ENCODE results near the gene LRRC9. TPM values are rescaled to one million over a fixed set of nuclear protein-coding genes. Genes with fewer than 3 reads are reported as not detected.
A peak's percentile ranks its signal among the peaks of the same experiment; 100 is the strongest.

LRRC9 gene
- total RNA-seq (not detected), polyA plus RNA-seq (not detected)
- long read RNA-seq, donor 1, result 0 reads
- long read RNA-seq, donor 2, result 0 reads

DNA sequence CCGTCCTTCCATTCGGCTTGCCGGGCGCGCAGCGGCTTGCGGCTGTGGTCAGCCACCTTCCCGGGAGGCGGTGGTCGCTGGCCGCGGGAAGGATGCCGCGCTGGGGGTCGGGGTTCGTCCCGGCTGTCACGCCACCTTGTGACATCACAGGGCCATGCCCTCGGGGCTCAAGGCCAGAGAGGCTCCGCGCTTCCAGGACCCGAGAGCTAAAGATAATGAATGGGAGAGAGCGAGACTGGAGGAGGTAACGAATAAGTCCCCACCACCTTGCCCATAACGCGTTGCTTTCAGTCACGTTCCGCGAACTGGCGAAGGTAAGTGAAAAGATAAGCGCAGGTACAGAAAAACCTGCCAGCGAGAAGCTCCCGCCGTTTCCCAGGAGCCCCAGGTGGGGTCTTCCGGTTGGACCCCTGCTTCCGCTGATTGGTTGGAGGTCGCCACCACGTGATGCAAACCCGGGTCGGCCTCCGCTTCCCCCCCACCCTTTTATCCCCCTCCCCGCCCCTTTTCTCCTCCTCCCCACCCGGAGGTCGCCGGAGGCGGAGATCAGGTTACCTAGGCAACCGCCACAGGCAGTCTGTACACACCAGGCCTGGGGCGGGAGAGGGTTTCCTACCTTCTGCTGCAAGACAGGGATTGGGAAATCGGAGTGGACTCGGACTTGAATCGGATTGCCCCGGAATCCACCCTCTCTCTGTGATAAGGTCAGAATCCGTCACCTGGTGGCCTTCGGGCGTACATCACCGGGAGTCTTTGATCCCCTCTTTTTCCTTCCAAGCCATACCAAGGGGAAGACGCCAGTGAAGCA is at the start of gene LRRC9:
LRRC9 (plus strand) TSS at position 575 of the 808 bp plus-strand sequence.
- Histone ChIP-seq H3K9me3 (no peaks in the 10 kb centered on the region), H3K27ac (no peak within 1 kb of the TSS), H3K4me1 (peaks cover 10 to 17% (median 15%) of the 10 kb centered on the region in 6 donors), H3K4me3 (peak within 1 kb of the TSS; percentile 28 to 68 (median 37)), H3K27me3 (replicated peaks in 1 of 7) (peaks cover 0 to 46% (median 11%) of the 10 kb centered on the region in 7 donors), H3K36me3 (no peaks in the 10 kb centered on the region)
- DNase-seq, result peak; percentile 76
- TF ChIP-seq POLR2AphosphoS5 (IDR thresholded peaks at IDR 0.05), result no peak
- no peak for TF ChIP-seq POLR2A (IDR thresholded peaks at IDR 0.05)
- TF ChIP-seq, protein P1, sequence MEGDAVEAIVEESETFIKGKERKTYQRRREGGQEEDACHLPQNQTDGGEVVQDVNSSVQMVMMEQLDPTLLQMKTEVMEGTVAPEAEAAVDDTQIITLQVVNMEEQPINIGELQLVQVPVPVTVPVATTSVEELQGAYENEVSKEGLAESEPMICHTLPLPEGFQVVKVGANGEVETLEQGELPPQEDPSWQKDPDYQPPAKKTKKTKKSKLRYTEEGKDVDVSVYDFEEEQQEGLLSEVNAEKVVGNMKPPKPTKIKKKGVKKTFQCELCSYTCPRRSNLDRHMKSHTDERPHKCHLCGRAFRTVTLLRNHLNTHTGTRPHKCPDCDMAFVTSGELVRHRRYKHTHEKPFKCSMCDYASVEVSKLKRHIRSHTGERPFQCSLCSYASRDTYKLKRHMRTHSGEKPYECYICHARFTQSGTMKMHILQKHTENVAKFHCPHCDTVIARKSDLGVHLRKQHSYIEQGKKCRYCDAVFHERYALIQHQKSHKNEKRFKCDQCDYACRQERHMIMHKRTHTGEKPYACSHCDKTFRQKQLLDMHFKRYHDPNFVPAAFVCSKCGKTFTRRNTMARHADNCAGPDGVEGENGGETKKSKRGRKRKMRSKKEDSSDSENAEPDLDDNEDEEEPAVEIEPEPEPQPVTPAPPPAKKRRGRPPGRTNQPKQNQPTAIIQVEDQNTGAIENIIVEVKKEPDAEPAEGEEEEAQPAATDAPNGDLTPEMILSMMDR (IDR thresholded peaks at IDR 0.05 in 8 of 11, conservative IDR thresholded peaks at IDR 0.05 in 3 of 11), result no peak
- 8 to 11% (median 8%) methylated on average over 36 to 57 of the region's 57 CpGs for WGBS, 5 donors
- intact Hi-C loops (cut with DNase I; ENCODE audit: low total_unique reads), result no loop called here

DNA sequence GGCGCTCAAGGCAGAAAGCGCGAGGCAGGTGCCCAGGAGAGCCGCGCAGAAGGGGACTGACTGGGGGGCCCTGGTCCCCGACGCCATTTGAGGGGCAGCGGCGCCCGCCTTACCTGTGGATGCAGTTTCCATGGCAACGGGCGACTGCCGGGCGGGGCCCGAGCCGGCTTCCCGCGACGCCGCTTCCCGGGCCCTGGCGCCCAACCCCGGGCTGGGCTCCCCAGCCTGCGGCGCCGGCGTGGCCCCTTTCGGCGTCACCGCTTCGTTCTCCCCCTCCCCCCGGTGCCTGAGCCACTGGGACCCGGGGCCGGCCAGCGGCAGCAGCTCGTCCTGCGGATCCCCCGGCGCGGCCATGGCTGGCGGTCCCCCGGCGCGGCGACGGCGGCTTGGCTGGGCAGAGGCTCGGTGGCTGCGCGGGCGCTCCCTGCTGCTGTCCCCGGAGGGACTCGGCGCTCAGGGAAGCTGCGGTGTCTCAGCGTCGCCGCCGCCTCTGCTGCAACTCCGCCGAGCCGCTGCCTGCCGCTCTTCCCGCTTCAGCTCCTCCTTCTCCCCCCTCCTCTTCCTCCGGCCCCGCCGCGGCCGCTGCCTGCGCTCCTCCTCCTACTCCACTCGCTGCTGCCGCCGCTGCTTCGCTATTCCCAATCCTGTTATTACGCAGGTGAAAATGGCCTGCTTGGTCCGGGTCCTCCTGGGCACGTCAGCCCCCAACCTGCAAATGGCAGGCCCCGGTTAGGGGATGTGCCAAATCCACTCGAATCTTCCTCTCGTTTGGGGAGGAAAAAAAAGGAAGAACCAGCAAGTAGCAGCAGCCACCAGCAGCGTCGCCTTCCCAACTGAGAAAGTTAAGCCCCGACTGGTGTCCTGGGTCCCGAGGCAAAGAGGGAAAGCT is 49.4 kb upstream of the LRRC9 start, which contains the start of gene RTN1:
RTN1 (minus strand) TSS at position 500 of the 889 bp plus-strand sequence; CDS start at position 354, 146 bp downstream.
- intact Hi-C loops (cut with DNase I; ENCODE audit: low total_unique reads), result no loop called here
- Histone ChIP-seq H3K4me1 (peaks cover 0 to 27% (median 16%) of the 10 kb centered on the region in 6 donors), H3K4me3 (peak within 1 kb of the TSS; percentile 47 to 79 (median 64)), H3K9me3 (no peaks in the 10 kb centered on the region), H3K27me3 (replicated peaks in 1 of 7) (peaks cover 0 to 62% (median 33%) of the 10 kb centered on the region in 7 donors), H3K36me3 (no peaks in the 10 kb centered on the region), H3K27ac (peak within 1 kb of the TSS; percentile 49 to 87 (median 80))
- WGBS, 5 donors, result 0 to 1% (median 1%) methylated on average over 48 to 84 of the region's 84 CpGs
- DNase-seq, result peak; percentile 90
- TF ChIP-seq, protein P1 (IDR thresholded peaks at IDR 0.05 in 8 of 11, conservative IDR thresholded peaks at IDR 0.05 in 3 of 11), result no peak
- TF ChIP-seq POLR2A (IDR thresholded peaks at IDR 0.05) (peak in 1 of 3 donors; percentile 64), POLR2AphosphoS5 (IDR thresholded peaks at IDR 0.05) (peak; percentile 77 to 88 (median 83))

DNA sequence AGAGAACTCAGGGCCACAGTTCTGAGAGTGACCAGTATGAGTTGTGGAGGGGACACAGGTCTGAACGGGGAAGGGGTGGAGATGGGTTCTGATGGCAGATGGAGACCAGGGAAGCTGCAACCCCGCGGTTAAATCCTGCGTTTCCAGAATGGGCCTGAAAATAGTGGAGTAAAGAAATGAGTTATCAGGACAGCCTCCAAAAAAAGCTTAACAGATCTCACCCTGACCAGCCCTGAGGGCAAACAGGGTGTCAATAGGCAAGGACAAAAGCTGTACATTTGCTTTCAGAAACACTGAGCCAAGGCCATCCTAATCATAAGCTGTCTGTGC is 48.8 kb upstream of the LRRC9 start:
- Histone ChIP-seq H3K27me3 (replicated peaks in 1 of 7) (peaks cover 0 to 62% (median 33%) of the 10 kb centered on the region in 7 donors), H3K4me1 (peaks cover 0 to 27% (median 16%) of the 10 kb centered on the region in 6 donors), H3K36me3 (no peaks in the 10 kb centered on the region), H3K27ac (peak overlapping the region; percentile 49 to 87 (median 80)), H3K9me3 (no peaks in the 10 kb centered on the region), H3K4me3 (peak overlapping the region; percentile 47 to 79 (median 64))
- intact Hi-C loops (cut with DNase I; ENCODE audit: low total_unique reads), result no loop called here
- TF ChIP-seq, protein P1 (IDR thresholded peaks at IDR 0.05 in 8 of 11, conservative IDR thresholded peaks at IDR 0.05 in 3 of 11), result no peak
- TF ChIP-seq POLR2AphosphoS5 (IDR thresholded peaks at IDR 0.05), result no peak
- no peak for TF ChIP-seq POLR2A (IDR thresholded peaks at IDR 0.05)
- no peak for DNase-seq
- 6 to 12% (median 10%) methylated on average over 4 of the region's 4 CpGs for WGBS, 5 donors
